Measurements from ENCODE around the gene SP1. TPM values are rescaled to one million over a fixed set of nuclear protein-coding genes. Genes with fewer than 3 reads are reported as not detected.
A peak's percentile ranks its signal among the peaks of the same experiment; 100 is the strongest.
"Not testable (repeated sequence)": the region's sequence is repeated elsewhere in the genome, so short reads cannot be mapped to it uniquely, and the experiment has no call there.

SP1 gene
- 86.9 TPM for total RNA-seq (2013)
- polyA plus RNA-seq, result 10 to 100 TPM; 15.1 to 80.7 (median 22.7) TPM
- 76.5 and 142 TPM in 2 replicates for polyA minus RNA-seq
- 135 to 375 (median 198) reads per million in 11 experiments for total RNA-seq

- Histone ChIP-seq H4K20me1 (ENCODE audit: insufficient read depth, low read length) (peaks cover 35% of the 10 kb centered on the region), H2AFZ (ENCODE audit: insufficient read depth, low read depth, low read length, poor library complexity, severe bottlenecking) (peak within 1 kb of the TSS; percentile 84), H3K27ac (ENCODE audit: low read depth in 1 of 2, low read length in 2 of 2) (peak within 1 kb of the TSS; percentile 89 to 91), H3K9me3 (replicated peaks in 1 of 2; ENCODE audit: control insufficient read depth in 1 of 2, insufficient read depth in 1 of 2, low read length in 2 of 2) (no peaks in the 10 kb centered on the region), H3K4me3 (replicated peaks in 1 of 3; ENCODE audit: low read depth in 2 of 3, low read length in 3 of 3) (peak within 1 kb of the TSS; percentile 61 to 82 (median 82)), H3K9ac (ENCODE audit: insufficient read depth, low read length, poor library complexity, severe bottlenecking) (peak within 1 kb of the TSS; percentile 83), H3K79me2 (ENCODE audit: insufficient read depth, low read length) (peaks cover 46% of the 10 kb centered on the region), H3K4me1 (ENCODE audit: control insufficient read depth in 1 of 2, insufficient read depth in 2 of 2, low read length in 2 of 2) (peaks cover 47 to 58% of the 10 kb centered on the region in 2 donors), H3K36me3 (replicated peaks in 1 of 2; ENCODE audit: control insufficient read depth in 1 of 2, insufficient read depth in 2 of 2, low read length in 2 of 2) (peaks cover 24 to 29% of the 10 kb centered on the region in 2 donors), H3K27me3 (ENCODE audit: control insufficient read depth in 2 of 2, insufficient read depth in 2 of 2, low read length in 2 of 2) (no peaks in the 10 kb centered on the region), H3K4me2 (replicated peaks; ENCODE audit: extremely low read depth, low read length, poor library complexity, severe bottlenecking) (peak within 1 kb of the TSS; percentile 88)
- intact Hi-C loops (cut with micrococcal nuclease), result loop anchor here (5.0 kb wide), 1 partner anchor 42 kb away; the partner anchor contains the start of gene AMHR2 (in 2 of the 2)
- 0% methylated on average over 18 of the region's 71 CpGs for WGBS (ENCODE audit: insufficient coverage)
- DNase-seq, result peak; percentile 83 to 90 (median 85)
- no peak for TF ChIP-seq CTCF (IDR thresholded peaks at IDR 0.05)
- H3K4me1 Mint-ChIP-seq, result peaks cover 37% of the 10 kb centered on the region
- H3K9me3 Mint-ChIP-seq, result no peaks in the 10 kb centered on the region
- peak within 1 kb of the TSS; percentile 79 to 97 for H3K4me3 Mint-ChIP-seq
- H3K36me3 Mint-ChIP-seq, result peaks cover 28 to 34% of the 10 kb centered on the region in 2 donors
- peak within 1 kb of the TSS; percentile 95 to 98 (median 98) for H3K27ac Mint-ChIP-seq
- peaks cover 0 to 2% (median 1%) of the 10 kb centered on the region in 3 donors for H3K27me3 Mint-ChIP-seq (ENCODE audit: low read depth in 3 of 3)
Measured at GRCh38 chr12:53380104-53380793, at the start of gene SP1. Gene SP1 (plus strand): TSS chr12:53380176. CDS start chr12:53380292, 116 bp downstream.

- H3K4me2 ChIP-seq (replicated peaks; ENCODE audit: extremely low read depth, low read length, poor library complexity, severe bottlenecking), result no peak overlapping the region
- H3K27me3 ChIP-seq (ENCODE audit: control insufficient read depth in 2 of 2, insufficient read depth in 2 of 2, low read length in 2 of 2), result peaks cover 14 to 26% of the 10 kb centered on the region in 2 donors
- H3K9me3 ChIP-seq (replicated peaks in 1 of 2; ENCODE audit: control insufficient read depth in 1 of 2, insufficient read depth in 1 of 2, low read length in 2 of 2), result peaks cover 0 to 4% of the 10 kb centered on the region in 2 donors
- Mint-ChIP-seq H3K4me1 (peaks cover 8% of the 10 kb centered on the region), H3K27me3 (ENCODE audit: low read depth in 3 of 3) (peaks cover 37 to 59% (median 50%) of the 10 kb centered on the region in 3 donors), H3K4me3 (no peak overlapping the region), H3K27ac (no peak overlapping the region), H3K36me3 (no peaks in the 10 kb centered on the region), H3K9me3 (peaks cover 0 to 8% (median 0%) of the 10 kb centered on the region in 7 donors)
- H3K9ac ChIP-seq (ENCODE audit: insufficient read depth, low read length, poor library complexity, severe bottlenecking), result no peak overlapping the region
- no peak overlapping the region for H2AFZ ChIP-seq (ENCODE audit: insufficient read depth, low read depth, low read length, poor library complexity, severe bottlenecking)
- 85% methylated on average over 3 of the region's 5 CpGs for WGBS (ENCODE audit: insufficient coverage)
- H3K79me2 ChIP-seq (ENCODE audit: insufficient read depth, low read length), result no peaks in the 10 kb centered on the region
- H3K4me3 ChIP-seq (replicated peaks in 1 of 3; ENCODE audit: low read depth in 2 of 3, low read length in 3 of 3), result no peak overlapping the region
- intact Hi-C loops (cut with micrococcal nuclease), result no loop called here
- no peak for TF ChIP-seq CTCF (IDR thresholded peaks at IDR 0.05)
- peaks cover 6 to 7% of the 10 kb centered on the region in 2 donors for H3K4me1 ChIP-seq (ENCODE audit: control insufficient read depth in 1 of 2, insufficient read depth in 2 of 2, low read length in 2 of 2)
- no peak for DNase-seq
- no peaks in the 10 kb centered on the region for H3K36me3 ChIP-seq (replicated peaks in 1 of 2; ENCODE audit: control insufficient read depth in 1 of 2, insufficient read depth in 2 of 2, low read length in 2 of 2)
- no peak overlapping the region for H3K27ac ChIP-seq (ENCODE audit: low read depth in 1 of 2, low read length in 2 of 2)
- H4K20me1 ChIP-seq (ENCODE audit: insufficient read depth, low read length), result no peaks in the 10 kb centered on the region
Measured at GRCh38 chr12:53330671-53331070, 49.3 kb upstream of the SP1 start.

- Mint-ChIP-seq H3K4me3 (peak overlapping the region in 1 of 2 donors; percentile 4), H3K4me1 (peaks cover 12% of the 10 kb centered on the region)
Measured at GRCh38 chr12:53332339-53332738, 47.6 kb upstream of the SP1 start.

More at GRCh38 chr12:53332339-53332738, 47.6 kb upstream of the SP1 start:
- H2AFZ ChIP-seq (ENCODE audit: insufficient read depth, low read depth, low read length, poor library complexity, severe bottlenecking); H3K9me3 Mint-ChIP-seq; H3K4me3 ChIP-seq (replicated peaks in 1 of 3; ENCODE audit: low read depth in 2 of 3, low read length in 3 of 3); H3K4me1 ChIP-seq (ENCODE audit: control insufficient read depth in 1 of 2, insufficient read depth in 2 of 2, low read length in 2 of 2); H3K36me3 Mint-ChIP-seq; H3K27ac Mint-ChIP-seq; H3K9ac ChIP-seq (ENCODE audit: insufficient read depth, low read length, poor library complexity, severe bottlenecking); H3K4me2 ChIP-seq (replicated peaks; ENCODE audit: extremely low read depth, low read length, poor library complexity, severe bottlenecking); H3K36me3 ChIP-seq (replicated peaks in 1 of 2; ENCODE audit: control insufficient read depth in 1 of 2, insufficient read depth in 2 of 2, low read length in 2 of 2); H4K20me1 ChIP-seq (ENCODE audit: insufficient read depth, low read length); H3K27ac ChIP-seq (ENCODE audit: low read depth in 1 of 2, low read length in 2 of 2); DNase-seq; H3K9me3 ChIP-seq (replicated peaks in 1 of 2; ENCODE audit: control insufficient read depth in 1 of 2, insufficient read depth in 1 of 2, low read length in 2 of 2); intact Hi-C loops (cut with micrococcal nuclease); H3K79me2 ChIP-seq (ENCODE audit: insufficient read depth, low read length): not testable (repeated sequence)
- peaks cover 36 to 59% (median 43%) of the 10 kb centered on the region in 3 donors for H3K27me3 Mint-ChIP-seq (ENCODE audit: low read depth in 3 of 3)
- H3K27me3 ChIP-seq (ENCODE audit: control insufficient read depth in 2 of 2, insufficient read depth in 2 of 2, low read length in 2 of 2), result peaks cover 0 to 27% of the 10 kb centered on the region in 2 donors
